Measurements from ENCODE around the gene SUMO4. TPM values are rescaled to one million over a fixed set of nuclear protein-coding genes. Genes with fewer than 3 reads are reported as not detected.

The SUMO4 gene
- total RNA-seq, 4 donors from 2014 or later = 0.58 to 2.1 (median 1.0) TPM

GRCh38 chr6:149365197-149365596 is 34.9 kb upstream of the SUMO4 start:
- peaks cover 16 to 68% (median 53%) of the 10 kb centered on the region in 4 donors for H3K4me1 ChIP-seq
- H3K27ac ChIP-seq (replicated peaks in 1 of 4) = no peak overlapping the region
- no peaks in the 10 kb centered on the region for H3K27me3 ChIP-seq
- peaks cover 0 to 2% (median 0%) of the 10 kb centered on the region in 4 donors for H3K36me3 ChIP-seq
- intact Hi-C loops (cut with DNase I) = no loop called here
- DNase-seq (ENCODE audit: extremely low spot score) = no peak
- H3K4me3 ChIP-seq = no peak overlapping the region
- no peaks in the 10 kb centered on the region for H3K9me3 ChIP-seq
- TF ChIP-seq POLR2AphosphoS5 (IDR thresholded peaks at IDR 0.05) (no peak), POLR2A (IDR thresholded peaks at IDR 0.05; ENCODE audit: low read depth) (no peak), EP300 (IDR thresholded peaks at IDR 0.05) (no peak)
- TF ChIP-seq, protein P1, sequence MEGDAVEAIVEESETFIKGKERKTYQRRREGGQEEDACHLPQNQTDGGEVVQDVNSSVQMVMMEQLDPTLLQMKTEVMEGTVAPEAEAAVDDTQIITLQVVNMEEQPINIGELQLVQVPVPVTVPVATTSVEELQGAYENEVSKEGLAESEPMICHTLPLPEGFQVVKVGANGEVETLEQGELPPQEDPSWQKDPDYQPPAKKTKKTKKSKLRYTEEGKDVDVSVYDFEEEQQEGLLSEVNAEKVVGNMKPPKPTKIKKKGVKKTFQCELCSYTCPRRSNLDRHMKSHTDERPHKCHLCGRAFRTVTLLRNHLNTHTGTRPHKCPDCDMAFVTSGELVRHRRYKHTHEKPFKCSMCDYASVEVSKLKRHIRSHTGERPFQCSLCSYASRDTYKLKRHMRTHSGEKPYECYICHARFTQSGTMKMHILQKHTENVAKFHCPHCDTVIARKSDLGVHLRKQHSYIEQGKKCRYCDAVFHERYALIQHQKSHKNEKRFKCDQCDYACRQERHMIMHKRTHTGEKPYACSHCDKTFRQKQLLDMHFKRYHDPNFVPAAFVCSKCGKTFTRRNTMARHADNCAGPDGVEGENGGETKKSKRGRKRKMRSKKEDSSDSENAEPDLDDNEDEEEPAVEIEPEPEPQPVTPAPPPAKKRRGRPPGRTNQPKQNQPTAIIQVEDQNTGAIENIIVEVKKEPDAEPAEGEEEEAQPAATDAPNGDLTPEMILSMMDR (IDR thresholded peaks at IDR 0.05) = no peak

GRCh38 chr6:149366267-149366921 is 33.7 kb upstream of the SUMO4 start:
- DNase-seq (ENCODE audit: extremely low spot score) = no peak
- no peak overlapping the region for H3K27ac ChIP-seq (replicated peaks in 1 of 4)
- TF ChIP-seq POLR2AphosphoS5 (IDR thresholded peaks at IDR 0.05) = no peak
- TF ChIP-seq POLR2A (IDR thresholded peaks at IDR 0.05; ENCODE audit: low read depth) = no peak
- TF ChIP-seq, protein P1 (IDR thresholded peaks at IDR 0.05) = no peak
- TF ChIP-seq EP300 (IDR thresholded peaks at IDR 0.05) = no peak
- H3K36me3 ChIP-seq = peaks cover 0 to 4% (median 0%) of the 10 kb centered on the region in 4 donors
- intact Hi-C loops (cut with DNase I) = no loop called here
- H3K27me3 ChIP-seq = no peaks in the 10 kb centered on the region
- H3K9me3 ChIP-seq = no peaks in the 10 kb centered on the region
- H3K4me1 ChIP-seq = peaks cover 16 to 56% (median 43%) of the 10 kb centered on the region in 4 donors
- 82% methylated on average over 4 of the region's 4 CpGs for WGBS
- no peak overlapping the region for H3K4me3 ChIP-seq

- Histone ChIP-seq H3K9me3 (no peaks in the 10 kb centered on the region), H3K4me3 (no peak overlapping the region), H3K27me3 (no peaks in the 10 kb centered on the region), H3K4me1 (peaks cover 16 to 55% (median 39%) of the 10 kb centered on the region in 4 donors), H3K27ac (replicated peaks in 1 of 4) (no peak overlapping the region), H3K36me3 (peaks cover 0 to 9% (median 0%) of the 10 kb centered on the region in 4 donors)
- intact Hi-C loops (cut with DNase I) = no loop called here
- TF ChIP-seq POLR2AphosphoS5 (IDR thresholded peaks at IDR 0.05) (no peak), POLR2A (IDR thresholded peaks at IDR 0.05; ENCODE audit: low read depth) (no peak), EP300 (IDR thresholded peaks at IDR 0.05) (no peak)
- TF ChIP-seq, protein P1 (IDR thresholded peaks at IDR 0.05) = no peak
- 69% methylated on average over 1 of the region's 1 CpG for WGBS
- DNase-seq (ENCODE audit: extremely low spot score) = no peak
Measured at GRCh38 chr6:149368065-149368464, 32.0 kb upstream of the SUMO4 start.

DNA sequence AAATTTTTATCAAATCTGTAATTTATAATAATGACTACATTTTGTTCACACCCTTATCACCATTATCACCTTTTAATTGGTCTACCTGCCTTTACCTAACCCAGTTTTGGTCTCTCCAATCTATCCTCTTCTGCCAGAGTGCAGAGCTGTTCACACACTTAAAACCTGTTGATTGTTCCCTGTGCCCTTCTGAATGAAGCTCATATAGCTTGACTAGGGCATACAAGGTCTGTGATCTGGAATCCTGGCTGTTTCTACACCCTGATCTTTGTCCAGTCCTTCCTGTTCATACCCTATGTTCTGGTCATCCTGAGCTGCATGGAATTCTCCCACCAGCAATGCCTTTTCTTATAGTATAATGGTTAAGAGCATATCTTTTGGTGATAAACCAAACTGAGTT is 28.9 kb upstream of the SUMO4 start:
- DNase-seq (ENCODE audit: extremely low spot score) = no peak
- intact Hi-C loops (cut with DNase I) = no loop called here

More for the DNA sequence above, 28.9 kb upstream of the SUMO4 start:
- Histone ChIP-seq H3K27me3 (no peaks in the 10 kb centered on the region), H3K4me1 (peaks cover 4 to 39% (median 27%) of the 10 kb centered on the region in 4 donors), H3K4me3 (no peak overlapping the region), H3K9me3 (no peaks in the 10 kb centered on the region), H3K27ac (replicated peaks in 1 of 4) (no peak overlapping the region), H3K36me3 (peaks cover 0 to 9% (median 3%) of the 10 kb centered on the region in 4 donors)
- TF ChIP-seq, protein P1 (IDR thresholded peaks at IDR 0.05) = no peak
- no peak for TF ChIP-seq POLR2AphosphoS5 (IDR thresholded peaks at IDR 0.05)
- no peak for TF ChIP-seq EP300 (IDR thresholded peaks at IDR 0.05)
- TF ChIP-seq POLR2A (IDR thresholded peaks at IDR 0.05; ENCODE audit: low read depth) = no peak
